Activated CD8-positive, alpha-beta memory T cell treated with anti-CD3 and anti-CD28 coated beads, Interleukin-2, amount 10 ng/mL, durations not matched to agents 7 days and 5 days (primary cell): Measurements from ENCODE around the gene ACTN3. TPM values are rescaled to one million over a fixed set of nuclear protein-coding genes. Genes with fewer than 3 reads are reported as not detected.

ENCODE experiments used
- ATAC-seq: fragments of 150-1000 bp; cut with Tn5 transposase; one replicate; pipeline ENCODE4 v1.10.0; 2021; ENCODE audit warnings: moderate library complexity
- CTCF ChIA-PET: fragments of 350-600 bp; sonication (Branson Sonifier 250); formaldehyde crosslinking; loops from one replicate; lab custom pipeline; 2021; ENCODE audit warnings: antibody characterized with exemption; lab: Charles Lee
- DNase-seq: peaks from one replicate; pipeline ENCODE4 v3.0.0-alpha.2; 2020
- H3K27ac Mint-ChIP-seq: one replicate; pipeline ENCODE4 v1.8.0; 2021; ENCODE audit warnings: mild to moderate bottlenecking, mixed read lengths
- H3K27me3 Mint-ChIP-seq: one replicate; pipeline ENCODE4 v1.8.0; 2021; ENCODE audit warnings: mixed read lengths
- H3K36me3 Mint-ChIP-seq: one replicate; pipeline ENCODE4 v1.8.0; 2021; ENCODE audit warnings: mild to moderate bottlenecking, mixed read lengths
- H3K4me1 Mint-ChIP-seq: one replicate; pipeline ENCODE4 v1.8.0; 2021; ENCODE audit warnings: mixed read lengths
- H3K4me3 Mint-ChIP-seq: one replicate; pipeline ENCODE4 v1.8.0; 2021; ENCODE audit warnings: mild to moderate bottlenecking, moderate library complexity, mixed read lengths
- H3K9me3 Mint-ChIP-seq: one replicate; pipeline ENCODE4 v1.8.0; 2022; ENCODE audit warnings: low read depth, mixed read lengths
- total RNA-seq, 2 experiments: library from RNA; stranded (reverse); gene quantifications; one replicate each; pipeline ENCODE4 v1.2.3, GENCODE V29; 2021

Gene ACTN3
- total RNA-seq, 2 experiments from 2014 or later = 0.40 TPM; not detected in 1

DNA sequence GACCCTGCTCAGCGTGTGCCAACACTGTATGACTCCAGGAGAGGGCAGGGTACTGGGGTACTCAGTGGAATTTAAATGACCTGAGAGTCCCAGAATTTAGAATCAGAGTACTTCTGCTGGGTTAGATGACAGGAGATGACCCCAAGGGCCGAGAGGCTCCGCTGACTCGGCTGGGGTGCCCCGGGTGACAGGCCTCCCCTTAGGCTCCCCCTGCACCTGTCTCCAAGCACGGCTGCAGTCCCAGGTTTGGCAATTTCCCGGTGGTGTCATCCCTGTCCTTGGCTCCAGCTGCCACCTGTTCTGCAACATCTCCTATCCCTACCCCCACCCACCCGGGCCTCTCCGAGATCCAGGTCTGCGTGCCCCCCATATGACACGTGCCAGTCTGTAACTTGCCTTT lies 1.3 kb downstream of the ACTN3 start:
- CTCF ChIA-PET = interaction anchor here (0.8 kb wide), 1 partner anchor 30 kb away, joined by 3 read pairs; no protein-coding TSS in a partner anchor
- Mint-ChIP-seq H3K27ac (no peak overlapping the region), H3K9me3 (no peaks in the 10 kb centered on the region)

DNA sequence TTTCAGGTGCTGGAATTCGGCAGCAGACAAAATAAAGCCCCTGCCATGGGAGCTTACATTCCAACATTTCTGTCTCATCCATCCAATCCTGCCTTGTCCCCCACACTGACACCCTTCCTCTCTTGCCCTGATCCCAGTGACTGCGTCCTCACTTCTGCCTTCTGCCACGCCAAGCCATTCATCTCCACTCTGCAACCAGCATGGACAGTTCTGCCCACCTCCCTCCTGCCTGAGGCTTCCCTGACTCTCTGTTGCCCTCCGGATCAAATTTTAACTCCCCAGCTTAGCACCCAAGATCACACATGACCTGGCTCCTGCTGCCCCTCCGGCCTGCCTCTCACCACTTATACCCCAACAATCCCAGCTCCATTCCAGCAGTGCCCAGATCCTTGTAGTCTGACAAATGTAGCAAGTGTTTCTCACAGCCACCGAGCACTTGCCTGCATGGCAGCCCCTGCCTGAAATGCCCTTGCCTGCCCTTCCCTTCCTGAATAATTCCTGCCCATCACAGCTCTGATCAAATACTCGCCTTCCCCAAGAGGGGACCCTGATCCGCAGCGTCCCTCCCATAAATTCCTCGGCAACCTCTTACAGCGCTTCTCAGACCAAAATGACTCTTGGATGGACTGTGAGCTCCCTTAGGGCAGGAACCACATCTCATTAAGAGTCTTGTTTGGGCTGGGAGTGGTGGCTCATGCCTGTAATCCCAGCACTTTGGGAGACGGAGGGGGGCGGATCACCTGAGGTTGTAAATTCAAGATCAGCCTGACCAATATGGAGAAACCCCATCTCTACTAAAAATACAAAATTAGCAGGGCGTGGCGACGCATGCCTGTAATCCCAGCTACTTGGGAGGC lies 2.3 kb downstream of the ACTN3 start:
- H3K4me3 Mint-ChIP-seq = no peak overlapping the region
- ATAC-seq (no peak), DNase-seq (no peak)
- no peaks in the 10 kb centered on the region for H3K9me3 Mint-ChIP-seq
- no peak overlapping the region for H3K27ac Mint-ChIP-seq
- peaks cover 12% of the 10 kb centered on the region for H3K4me1 Mint-ChIP-seq
- no peaks in the 10 kb centered on the region for H3K36me3 Mint-ChIP-seq
- CTCF ChIA-PET = interaction anchor here (0.8 kb wide), 1 partner anchor 29 kb away, joined by 3 read pairs; no protein-coding TSS in a partner anchor
- peaks cover 11% of the 10 kb centered on the region for H3K27me3 Mint-ChIP-seq

More for the DNA sequence above, 1.3 kb downstream of the ACTN3 start:
- no peak for DNase-seq
- no peak for ATAC-seq
- peaks cover 21% of the 10 kb centered on the region for H3K4me1 Mint-ChIP-seq
- no peaks in the 10 kb centered on the region for H3K36me3 Mint-ChIP-seq
- H3K4me3 Mint-ChIP-seq = no peak overlapping the region
- H3K27me3 Mint-ChIP-seq = peaks cover 11% of the 10 kb centered on the region

DNA sequence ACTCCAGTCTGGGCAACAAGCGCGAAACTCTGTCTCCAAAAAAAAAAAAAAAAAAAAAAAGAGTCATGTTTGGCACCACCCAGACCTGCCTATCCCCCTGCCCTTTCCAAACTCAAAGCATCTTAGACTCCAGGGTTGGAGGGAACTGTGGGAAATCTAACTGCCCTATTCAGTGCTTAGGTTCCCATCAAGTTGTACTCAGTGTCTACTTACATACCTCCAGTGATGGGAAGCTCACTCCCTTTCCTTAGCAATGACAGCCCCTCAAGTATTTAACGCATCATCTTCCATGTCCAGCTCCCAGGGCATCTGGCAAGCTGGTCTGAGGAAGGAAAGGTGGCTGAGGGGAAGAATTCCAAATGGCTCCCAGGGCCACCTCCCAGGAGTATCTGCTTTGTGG lies 3.0 kb downstream of the ACTN3 start:
- DNase-seq (no peak), ATAC-seq (no peak)
- CTCF ChIA-PET = no interaction called here
- Mint-ChIP-seq H3K4me1 (peaks cover 7% of the 10 kb centered on the region), H3K4me3 (no peak overlapping the region), H3K27me3 (peaks cover 11% of the 10 kb centered on the region), H3K27ac (no peak overlapping the region), H3K9me3 (no peaks in the 10 kb centered on the region), H3K36me3 (no peaks in the 10 kb centered on the region)

DNA sequence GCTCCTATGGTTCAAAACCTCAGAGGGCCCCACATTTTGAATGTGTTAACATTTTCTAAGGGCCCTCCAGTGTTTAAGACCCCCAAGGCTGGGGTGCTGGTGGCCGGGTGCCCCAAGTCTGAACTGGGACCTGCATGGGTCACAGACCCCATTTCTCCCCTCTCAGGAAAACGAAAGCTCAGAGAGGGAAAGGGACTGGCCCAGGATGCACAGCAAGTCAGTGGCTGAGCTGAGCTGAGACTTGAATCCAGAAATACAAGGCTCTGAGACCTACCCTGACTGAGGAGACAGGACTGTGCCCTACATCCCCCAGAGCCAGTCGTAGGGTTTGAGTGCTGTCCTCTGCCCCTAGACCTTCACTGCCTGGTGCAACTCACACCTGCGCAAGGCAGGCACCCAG lies 4.2 kb downstream of the ACTN3 start:
- H3K4me3 Mint-ChIP-seq = no peak overlapping the region
- CTCF ChIA-PET = no interaction called here
- DNase-seq (no peak), ATAC-seq (no peak)
- no peak overlapping the region for H3K27ac Mint-ChIP-seq
- H3K9me3 Mint-ChIP-seq = no peaks in the 10 kb centered on the region
- H3K4me1 Mint-ChIP-seq = peaks cover 3% of the 10 kb centered on the region
- H3K27me3 Mint-ChIP-seq = peaks cover 11% of the 10 kb centered on the region
- no peaks in the 10 kb centered on the region for H3K36me3 Mint-ChIP-seq

DNA sequence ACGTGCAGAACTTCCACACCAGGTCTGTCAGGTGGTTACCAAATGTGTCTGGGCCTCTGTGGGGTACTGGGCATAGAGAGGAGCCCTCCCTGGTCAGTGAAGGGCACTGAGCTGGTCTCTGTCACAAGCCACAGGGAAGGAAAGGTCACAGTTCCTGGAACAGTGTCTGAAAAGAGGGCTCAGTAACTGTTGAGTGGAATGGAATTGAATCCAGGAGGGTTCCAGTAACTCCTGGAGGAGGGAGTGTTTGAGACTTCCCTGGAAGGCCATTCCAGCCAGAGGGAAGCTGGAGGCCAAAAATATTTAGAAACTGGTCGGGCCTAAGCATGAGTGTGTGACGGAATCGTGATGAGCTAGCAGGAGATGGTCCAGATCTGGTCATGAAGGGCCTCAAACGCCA lies 7.9 kb downstream of the ACTN3 start:
- ATAC-seq = no peak
- Mint-ChIP-seq H3K36me3 (no peaks in the 10 kb centered on the region), H3K9me3 (no peaks in the 10 kb centered on the region), H3K4me3 (no peak overlapping the region), H3K4me1 (no peaks in the 10 kb centered on the region), H3K27ac (no peak overlapping the region), H3K27me3 (peaks cover 22% of the 10 kb centered on the region)
- no peak for DNase-seq
- CTCF ChIA-PET = interaction anchor here (0.9 to 1.8 kb wide), 2 partner anchors 9 to 11 kb away, joined by 3 to 4 read pairs; no protein-coding TSS in a partner anchor

DNA sequence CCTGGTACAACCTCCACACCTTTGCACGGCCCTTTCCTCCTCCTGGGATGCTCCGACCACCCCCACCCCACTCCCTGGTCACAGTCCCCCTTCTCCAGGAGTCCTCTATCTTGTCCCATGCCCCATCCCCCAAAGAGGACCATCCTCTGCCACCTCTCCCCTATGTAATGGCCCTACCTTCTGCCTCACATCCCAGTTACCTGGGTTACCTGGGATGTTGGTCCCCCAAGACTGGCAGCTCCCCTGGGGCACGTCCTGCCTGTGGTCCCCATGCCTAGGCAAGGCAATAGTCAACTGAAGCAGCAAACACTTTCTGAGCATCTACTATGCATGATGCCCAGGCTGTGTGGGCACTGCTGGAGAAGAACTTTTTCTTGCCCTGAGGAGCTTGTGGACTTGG lies 8.7 kb downstream of the ACTN3 start:
- DNase-seq = no peak
- no peak for ATAC-seq
- H3K27ac Mint-ChIP-seq = no peak overlapping the region
- no peaks in the 10 kb centered on the region for H3K36me3 Mint-ChIP-seq
- H3K9me3 Mint-ChIP-seq = no peaks in the 10 kb centered on the region
- no peaks in the 10 kb centered on the region for H3K4me1 Mint-ChIP-seq
- H3K4me3 Mint-ChIP-seq = no peak overlapping the region
- CTCF ChIA-PET = interaction anchor here (1.8 kb wide), 1 partner anchor 12 kb away, joined by 4 read pairs; no protein-coding TSS in a partner anchor
- H3K27me3 Mint-ChIP-seq = peaks cover 19% of the 10 kb centered on the region

DNA sequence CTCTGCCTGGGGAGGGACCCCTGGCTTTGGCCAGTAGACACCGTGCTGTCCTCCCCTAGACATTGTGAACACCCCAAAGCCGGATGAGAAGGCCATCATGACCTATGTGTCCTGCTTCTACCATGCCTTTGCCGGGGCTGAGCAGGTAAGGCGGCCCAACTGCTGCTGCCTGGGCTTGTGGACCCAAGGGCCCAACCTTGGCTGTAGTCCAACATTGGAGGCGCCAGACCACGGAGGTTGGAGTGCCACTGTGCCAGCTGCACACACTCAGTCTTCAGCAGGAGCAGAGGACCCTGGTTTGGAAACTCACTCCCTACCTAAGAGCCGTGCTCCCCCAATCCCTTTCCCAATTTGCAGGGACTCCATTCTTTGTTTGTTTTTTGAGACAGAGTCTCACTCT lies 9.4 kb downstream of the ACTN3 start:
- Mint-ChIP-seq H3K36me3 (no peaks in the 10 kb centered on the region), H3K9me3 (no peaks in the 10 kb centered on the region), H3K27ac (no peak overlapping the region), H3K27me3 (peaks cover 19% of the 10 kb centered on the region), H3K4me1 (no peaks in the 10 kb centered on the region), H3K4me3 (no peak overlapping the region)
- ATAC-seq (no peak), DNase-seq (no peak)
- CTCF ChIA-PET = no interaction called here

DNA sequence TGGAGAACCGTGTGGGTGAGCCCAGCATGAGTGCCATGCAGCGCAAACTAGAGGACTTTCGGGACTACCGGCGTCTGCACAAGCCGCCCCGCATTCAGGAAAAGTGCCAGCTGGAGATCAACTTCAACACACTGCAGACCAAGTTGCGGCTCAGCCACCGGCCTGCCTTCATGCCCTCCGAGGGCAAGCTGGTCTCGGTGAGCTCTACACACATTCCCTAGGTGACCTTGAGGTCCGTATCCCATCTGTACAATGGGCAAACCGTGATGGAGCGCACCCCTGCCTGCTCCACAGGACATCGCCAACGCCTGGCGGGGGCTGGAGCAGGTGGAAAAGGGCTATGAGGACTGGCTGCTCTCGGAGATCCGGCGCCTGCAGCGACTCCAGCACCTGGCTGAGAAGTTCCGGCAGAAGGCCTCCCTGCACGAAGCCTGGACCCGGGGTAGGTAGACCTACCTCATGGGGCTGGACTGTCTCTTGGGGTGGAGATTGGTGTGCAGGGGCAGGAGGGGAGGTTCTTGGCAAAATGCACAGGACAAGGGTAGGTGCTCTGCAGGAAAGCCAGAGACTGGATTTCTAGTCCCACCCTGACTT lies 11.1 kb downstream of the ACTN3 start:
- Mint-ChIP-seq H3K27me3 (peaks cover 19% of the 10 kb centered on the region), H3K27ac (no peak overlapping the region), H3K4me3 (no peak overlapping the region), H3K9me3 (no peaks in the 10 kb centered on the region), H3K4me1 (no peaks in the 10 kb centered on the region), H3K36me3 (no peaks in the 10 kb centered on the region)
- DNase-seq = no peak
- CTCF ChIA-PET = no interaction called here
- ATAC-seq = no peak

DNA sequence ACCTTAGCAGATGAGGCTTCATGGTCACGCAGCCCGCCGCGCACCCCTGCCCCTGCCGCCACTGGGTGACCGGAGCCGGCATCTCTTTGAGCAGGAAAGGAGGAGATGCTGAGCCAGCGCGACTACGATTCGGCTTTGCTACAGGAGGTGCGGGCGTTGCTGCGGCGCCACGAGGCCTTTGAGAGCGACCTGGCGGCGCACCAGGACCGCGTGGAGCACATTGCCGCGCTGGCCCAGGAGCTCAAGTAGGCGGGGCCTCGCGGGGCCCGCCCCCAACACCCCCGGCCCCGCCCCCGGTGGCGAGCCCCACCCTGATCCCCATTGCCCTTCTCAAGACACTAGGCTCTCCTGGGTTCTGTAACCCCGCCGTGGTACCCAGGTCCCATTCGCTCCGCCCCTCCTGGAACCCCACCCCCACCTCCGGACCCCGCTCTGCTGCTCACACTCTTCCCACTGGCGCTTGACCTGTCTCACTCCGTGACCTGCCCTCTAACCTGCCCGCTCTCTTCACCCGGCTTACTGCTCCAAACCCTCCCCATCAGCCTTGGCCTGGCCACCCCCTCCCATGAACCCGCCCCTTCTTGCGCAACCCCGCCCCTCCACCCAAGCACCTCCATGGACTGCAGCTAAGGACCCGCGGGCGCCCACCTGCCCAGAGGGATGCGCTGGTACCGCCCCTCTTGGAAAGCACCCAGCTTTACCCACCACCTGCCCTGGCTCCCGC lies 12.6 kb downstream of the ACTN3 start:
- Mint-ChIP-seq H3K4me3 (no peak overlapping the region), H3K27me3 (peaks cover 19% of the 10 kb centered on the region), H3K4me1 (no peaks in the 10 kb centered on the region), H3K36me3 (no peaks in the 10 kb centered on the region), H3K27ac (no peak overlapping the region), H3K9me3 (no peaks in the 10 kb centered on the region)
- CTCF ChIA-PET = interaction anchor here (0.6 to 1.7 kb wide), 2 partner anchors 20 to 120 kb away, joined by 3 to 9 read pairs; no protein-coding TSS in a partner anchor
- ATAC-seq (peak; percentile 72), DNase-seq (peak; percentile 46)

DNA sequence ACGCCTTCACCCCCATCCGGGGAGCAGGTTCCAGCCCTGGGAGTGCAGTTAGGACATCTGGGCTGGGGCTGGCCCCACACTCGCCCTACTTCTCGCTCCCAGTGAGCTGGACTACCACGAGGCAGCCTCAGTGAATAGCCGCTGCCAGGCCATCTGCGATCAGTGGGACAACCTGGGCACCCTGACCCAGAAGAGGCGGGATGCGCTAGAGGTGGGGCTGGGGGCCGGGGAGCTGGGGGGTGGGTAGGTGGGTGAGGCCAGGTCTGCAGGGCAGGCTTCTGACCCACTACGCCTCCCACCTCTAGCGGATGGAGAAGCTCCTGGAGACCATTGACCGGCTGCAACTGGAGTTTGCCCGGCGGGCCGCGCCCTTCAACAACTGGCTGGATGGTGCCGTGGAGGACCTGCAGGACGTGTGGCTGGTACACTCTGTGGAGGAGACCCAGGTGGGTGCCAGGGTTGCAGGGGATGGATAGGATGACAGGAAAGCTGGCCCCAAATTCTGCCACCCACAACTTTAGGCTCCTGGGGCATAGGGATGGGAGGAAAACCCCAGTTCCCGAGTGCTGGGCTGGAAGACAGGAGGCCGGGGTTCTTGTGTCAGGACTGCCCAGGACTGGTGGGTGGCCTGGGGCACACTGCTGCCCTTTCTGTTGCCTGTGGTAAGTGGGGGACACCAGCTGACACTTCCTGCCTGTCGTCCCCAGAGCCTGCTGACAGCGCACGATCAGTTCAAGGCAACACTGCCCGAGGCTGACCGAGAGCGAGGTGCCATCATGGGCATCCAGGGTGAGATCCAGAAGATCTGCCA lies 13.4 kb downstream of the ACTN3 start:
- DNase-seq = no peak
- Mint-ChIP-seq H3K9me3 (no peaks in the 10 kb centered on the region), H3K4me3 (no peak overlapping the region), H3K4me1 (no peaks in the 10 kb centered on the region), H3K27ac (no peak overlapping the region), H3K36me3 (no peaks in the 10 kb centered on the region), H3K27me3 (peaks cover 19% of the 10 kb centered on the region)
- ATAC-seq = no peak
- CTCF ChIA-PET = interaction anchor here (0.6 to 1.7 kb wide), 3 partner anchors 19 to 119 kb away, joined by 3 to 9 read pairs (median 5); partner anchors contain the start of gene RBM4B

DNA sequence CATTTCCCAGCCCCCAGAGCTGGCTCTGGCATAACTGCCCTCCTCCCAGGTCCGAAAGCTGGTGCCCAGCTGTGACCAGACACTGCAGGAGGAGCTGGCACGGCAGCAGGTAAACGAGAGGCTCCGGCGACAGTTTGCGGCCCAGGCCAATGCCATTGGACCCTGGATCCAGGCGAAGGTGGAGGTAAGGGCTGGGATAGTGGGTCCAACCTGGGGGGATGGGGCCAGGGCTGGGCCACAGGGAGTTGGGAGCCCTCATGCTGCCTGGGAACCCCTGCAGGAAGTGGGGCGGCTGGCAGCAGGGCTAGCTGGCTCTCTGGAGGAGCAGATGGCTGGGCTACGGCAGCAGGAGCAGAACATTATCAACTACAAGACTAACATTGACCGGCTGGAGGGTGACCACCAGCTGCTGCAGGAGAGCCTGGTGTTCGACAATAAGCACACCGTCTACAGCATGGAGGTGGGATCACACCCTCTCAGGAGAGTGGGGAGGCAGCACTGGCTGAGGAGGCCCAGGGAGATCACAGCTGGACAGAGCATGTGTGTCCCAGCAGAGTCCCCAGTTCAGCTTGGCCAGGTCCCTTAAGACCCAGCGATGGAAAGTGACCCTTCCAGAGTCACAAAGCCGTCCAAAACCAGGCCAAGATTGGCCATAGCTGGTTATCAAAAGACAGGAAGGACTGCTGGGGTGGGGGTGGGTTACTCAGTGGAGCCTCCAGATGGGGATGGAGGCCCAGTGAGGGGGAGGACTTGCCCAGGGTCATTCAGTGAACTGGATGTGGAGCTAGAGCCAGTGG lies 14.7 kb downstream of the ACTN3 start:
- Mint-ChIP-seq H3K4me3 (no peak overlapping the region), H3K4me1 (no peaks in the 10 kb centered on the region), H3K27ac (no peak overlapping the region), H3K9me3 (no peaks in the 10 kb centered on the region), H3K27me3 (peaks cover 19% of the 10 kb centered on the region), H3K36me3 (no peaks in the 10 kb centered on the region)
- DNase-seq = no peak
- CTCF ChIA-PET = interaction anchor here (0.6 to 1.1 kb wide), 3 partner anchors 116 to 524 kb away, joined by 3 to 5 read pairs (median 5); partner anchors contain the start of gene RBM4B
- no peak for ATAC-seq

DNA sequence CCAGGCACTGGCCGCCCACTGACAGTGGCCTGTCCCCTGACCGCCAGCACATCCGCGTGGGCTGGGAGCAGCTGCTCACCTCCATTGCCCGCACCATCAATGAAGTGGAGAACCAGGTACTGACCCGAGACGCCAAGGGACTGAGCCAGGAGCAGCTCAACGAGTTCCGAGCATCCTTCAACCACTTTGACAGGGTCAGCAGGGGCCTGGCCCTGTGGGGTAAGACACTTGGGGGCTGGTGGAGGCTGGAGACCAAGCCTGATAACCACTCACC lies 15.2 kb downstream of the ACTN3 start:
- no peak overlapping the region for H3K4me3 Mint-ChIP-seq
- ATAC-seq (no peak), DNase-seq (no peak)
- CTCF ChIA-PET = interaction anchor here (0.6 to 1.1 kb wide), 2 partner anchors 116 to 525 kb away, joined by 3 to 5 read pairs; partner anchors contain the start of gene RBM4B
- no peaks in the 10 kb centered on the region for H3K36me3 Mint-ChIP-seq
- peaks cover 19% of the 10 kb centered on the region for H3K27me3 Mint-ChIP-seq
- no peaks in the 10 kb centered on the region for H3K4me1 Mint-ChIP-seq
- H3K9me3 Mint-ChIP-seq = no peaks in the 10 kb centered on the region
- H3K27ac Mint-ChIP-seq = no peak overlapping the region
